ENCODE measurements around the gene CKAP4.

The CKAP4 gene

GRCh38 chr12:106192659-106193393, 55.0 kb downstream of the CKAP4 start:
- DNase-seq (ENCODE audit: low read depth), result no peak
- no peak for TF ChIP-seq CTCF (IDR thresholded peaks at IDR 0.05; ENCODE audit: low read length, missing control alignments)
- H3K4me3 ChIP-seq (replicated peaks; ENCODE audit: low read depth, low read length), result no peak overlapping the region

GRCh38 chr12:106190581-106190980, 57.2 kb downstream of the CKAP4 start:
- DNase-seq (ENCODE audit: low read depth), result no peak
- no peak for TF ChIP-seq CTCF (IDR thresholded peaks at IDR 0.05; ENCODE audit: low read length, missing control alignments)
- no peak overlapping the region for H3K4me3 ChIP-seq (replicated peaks; ENCODE audit: low read depth, low read length)

- H3K4me3 ChIP-seq (replicated peaks; ENCODE audit: low read depth, low read length), result no peak overlapping the region
- TF ChIP-seq CTCF (IDR thresholded peaks at IDR 0.05; ENCODE audit: low read length, missing control alignments), result no peak
- no peak for DNase-seq (ENCODE audit: low read depth)
These were observed 58.5 kb downstream of the CKAP4 start for GRCh38 chr12:106189341-106189740.

GRCh38 chr12:106188256-106188655, 59.6 kb downstream of the CKAP4 start:
- TF ChIP-seq CTCF (IDR thresholded peaks at IDR 0.05; ENCODE audit: low read length, missing control alignments), result no peak
- no peak for DNase-seq (ENCODE audit: low read depth)
- no peak overlapping the region for H3K4me3 ChIP-seq (replicated peaks; ENCODE audit: low read depth, low read length)

Measured in fibroblast of pulmonary artery (primary cell).